ENCODE measurements around the gene C9orf43.

DNA sequence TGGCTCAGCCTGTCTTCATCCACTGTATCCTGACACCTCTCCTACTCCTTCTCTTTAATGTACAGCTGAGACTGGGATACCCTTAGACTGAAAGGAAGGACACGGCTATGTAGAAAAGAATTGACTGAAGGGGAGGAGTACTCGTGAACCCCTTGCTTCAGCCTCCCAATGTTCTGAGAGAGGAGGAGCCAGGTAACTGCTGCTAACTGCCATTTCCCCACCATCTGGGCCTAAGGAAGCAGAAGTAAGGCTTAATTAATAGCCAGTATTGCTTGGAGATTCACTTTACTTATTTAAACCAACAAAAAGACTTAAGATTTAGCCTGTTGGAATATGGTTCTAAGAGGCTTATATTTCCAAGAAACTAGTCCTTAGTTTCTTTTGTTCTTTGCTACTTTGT lies 34.2 kb downstream of the C9orf43 start:
- TF ChIP-seq, protein P1, sequence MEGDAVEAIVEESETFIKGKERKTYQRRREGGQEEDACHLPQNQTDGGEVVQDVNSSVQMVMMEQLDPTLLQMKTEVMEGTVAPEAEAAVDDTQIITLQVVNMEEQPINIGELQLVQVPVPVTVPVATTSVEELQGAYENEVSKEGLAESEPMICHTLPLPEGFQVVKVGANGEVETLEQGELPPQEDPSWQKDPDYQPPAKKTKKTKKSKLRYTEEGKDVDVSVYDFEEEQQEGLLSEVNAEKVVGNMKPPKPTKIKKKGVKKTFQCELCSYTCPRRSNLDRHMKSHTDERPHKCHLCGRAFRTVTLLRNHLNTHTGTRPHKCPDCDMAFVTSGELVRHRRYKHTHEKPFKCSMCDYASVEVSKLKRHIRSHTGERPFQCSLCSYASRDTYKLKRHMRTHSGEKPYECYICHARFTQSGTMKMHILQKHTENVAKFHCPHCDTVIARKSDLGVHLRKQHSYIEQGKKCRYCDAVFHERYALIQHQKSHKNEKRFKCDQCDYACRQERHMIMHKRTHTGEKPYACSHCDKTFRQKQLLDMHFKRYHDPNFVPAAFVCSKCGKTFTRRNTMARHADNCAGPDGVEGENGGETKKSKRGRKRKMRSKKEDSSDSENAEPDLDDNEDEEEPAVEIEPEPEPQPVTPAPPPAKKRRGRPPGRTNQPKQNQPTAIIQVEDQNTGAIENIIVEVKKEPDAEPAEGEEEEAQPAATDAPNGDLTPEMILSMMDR (IDR thresholded peaks at IDR 0.05), result no peak
- TF ChIP-seq EZH2phosphoT487 (IDR thresholded peaks at IDR 0.05), result no peak
